UCSD-AML1 (cell line): ENCODE measurements around the gene C1orf226.
"Not testable (repeated sequence)": the region's sequence is repeated elsewhere in the genome, so short reads cannot be mapped to it uniquely, and the experiment has no call there.

Experiments
- DNase-seq: peaks from one replicate; lab custom pipeline; 2025; ENCODE audit not compliant: unreplicated experiment; lab: John Stamatoyannopoulos, UW

The C1orf226 gene

GRCh38 chr1:162381383-162381782, at the start of gene C1orf226:
TSS of gene C1orf226 (plus strand) at chr1:162381728. CDS start at chr1:162381902, 174 bp downstream.
- DNase-seq, result no peak

- DNase-seq, result no peak
These were observed 47.5 kb upstream of the C1orf226 start for GRCh38 chr1:162333991-162334390.

DNA sequence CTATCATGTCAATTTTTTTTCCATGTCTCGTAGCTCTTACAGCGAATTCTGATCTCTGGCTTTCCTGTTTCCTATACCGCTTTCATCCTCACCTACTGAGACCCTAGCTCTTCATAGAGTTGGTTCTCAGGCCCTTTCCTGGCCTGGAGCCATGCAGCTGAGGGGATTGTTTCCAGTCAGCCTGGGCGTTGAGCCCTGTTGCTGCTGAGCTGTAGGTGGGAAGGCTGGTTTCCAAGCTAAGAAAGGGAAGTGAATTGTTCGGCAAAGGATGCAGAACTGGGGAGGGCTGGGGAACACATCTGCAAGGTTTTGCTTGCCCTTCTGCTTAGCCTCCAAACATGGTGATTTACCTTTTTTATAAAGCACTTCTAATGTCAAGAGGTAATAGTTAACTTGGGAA, 46.4 kb upstream of the C1orf226 start:
- DNase-seq, result no peak

GRCh38 chr1:162336621-162337285, 44.8 kb upstream of the C1orf226 start:
- no peak for DNase-seq

GRCh38 chr1:162342452-162342983, 39.0 kb upstream of the C1orf226 start:
- DNase-seq, result no peak

- DNase-seq, result no peak
These were observed 38.1 kb upstream of the C1orf226 start for GRCh38 chr1:162343470-162343869.

GRCh38 chr1:162347281-162347680, 34.2 kb upstream of the C1orf226 start:
- DNase-seq, result no peak

GRCh38 chr1:162349635-162350330, 31.7 kb upstream of the C1orf226 start:
- no peak for DNase-seq

- DNase-seq, result no peak
These were observed 30.2 kb upstream of the C1orf226 start for GRCh38 chr1:162351246-162351842.

DNA sequence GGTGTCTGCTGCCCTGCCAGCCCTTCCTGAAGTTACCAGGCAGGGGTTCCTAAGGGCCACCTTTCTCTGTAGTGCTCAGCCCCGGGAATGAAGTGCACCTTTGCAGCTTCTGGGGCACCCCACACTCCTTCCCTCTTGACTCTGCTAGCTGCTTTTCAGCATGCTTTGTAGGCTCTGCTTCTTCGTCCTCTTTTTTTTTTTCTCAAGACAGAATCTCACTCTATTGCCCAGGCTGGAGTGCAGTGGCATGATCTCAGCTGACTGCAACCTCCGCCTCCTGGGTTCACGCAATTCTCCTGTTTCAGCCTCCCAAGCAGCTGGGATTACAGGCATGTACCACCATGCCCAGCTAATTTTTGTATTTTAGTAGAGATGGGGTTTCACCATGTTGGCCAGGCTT, 29.7 kb upstream of the C1orf226 start:
- not testable (repeated sequence) for DNase-seq

- no peak for DNase-seq
These were observed 28.4 kb upstream of the C1orf226 start for GRCh38 chr1:162353078-162353477.

- peak; percentile 24 for DNase-seq
These were observed 27.8 kb upstream of the C1orf226 start for GRCh38 chr1:162353702-162354101.

GRCh38 chr1:162357681-162358266, 23.8 kb upstream of the C1orf226 start:
- DNase-seq, result no peak

DNA sequence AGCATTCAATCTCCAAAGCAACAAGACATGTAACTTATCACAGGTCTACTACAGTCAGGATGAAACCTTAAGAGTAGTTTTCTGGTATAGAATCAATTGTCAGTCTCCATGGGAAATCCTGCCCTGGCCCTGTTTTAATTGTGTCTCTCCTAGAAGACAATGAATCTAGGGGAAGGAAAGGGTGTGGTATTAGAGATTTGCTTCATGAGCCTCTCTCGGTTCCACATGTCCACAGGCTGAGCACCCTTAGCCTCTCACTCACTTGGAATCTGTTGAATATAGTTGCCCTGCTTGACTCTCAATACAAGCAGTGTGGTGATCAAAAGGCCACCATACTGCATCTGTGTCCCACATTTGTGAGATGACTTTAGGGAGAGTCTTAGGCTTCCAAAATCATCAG, 22.6 kb upstream of the C1orf226 start:
- DNase-seq, result no peak

DNA sequence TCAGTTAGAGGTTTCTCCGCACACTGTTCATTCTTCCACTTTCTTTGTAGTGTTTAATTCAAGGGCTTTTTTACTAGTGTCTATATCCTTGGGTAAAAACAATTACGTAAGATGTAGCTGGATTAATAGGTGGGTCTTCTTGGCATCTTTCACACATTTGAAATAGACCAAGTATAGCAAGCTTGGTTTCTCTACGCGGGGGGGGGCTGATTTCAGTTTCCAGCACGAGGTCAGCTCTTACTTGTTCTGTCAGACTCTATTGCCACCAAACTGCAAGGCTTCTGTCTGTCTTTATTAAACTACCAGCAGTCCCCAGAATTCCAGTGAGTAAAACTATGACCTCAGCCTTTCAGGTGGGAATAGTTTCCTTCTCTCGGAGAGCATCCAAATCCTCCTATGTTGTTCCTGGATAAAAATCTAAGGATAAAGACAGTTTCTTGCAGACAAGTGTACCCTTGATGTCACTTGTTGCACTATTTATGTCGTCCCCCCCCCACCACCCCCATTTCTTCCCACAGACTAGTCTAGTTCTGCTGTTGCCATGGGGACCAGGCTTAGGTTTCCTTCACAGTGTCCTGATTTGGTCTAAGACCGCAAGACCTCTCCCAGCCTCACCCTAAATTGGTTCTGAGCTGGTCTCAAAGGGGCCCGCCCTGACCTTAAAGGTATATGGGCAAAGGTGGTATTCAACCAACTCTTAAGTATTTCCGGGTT, 21.8 kb upstream of the C1orf226 start:
- DNase-seq, result no peak

- DNase-seq, result no peak
These were observed 21.2 kb upstream of the C1orf226 start for GRCh38 chr1:162360237-162360873.

- DNase-seq, result no peak
These were observed 20.7 kb upstream of the C1orf226 start for GRCh38 chr1:162360874-162361260.

GRCh38 chr1:162361349-162361748, 20.2 kb upstream of the C1orf226 start:
- DNase-seq, result no peak

GRCh38 chr1:162363823-162364222, 17.7 kb upstream of the C1orf226 start:
- DNase-seq, result no peak

- DNase-seq, result no peak
These were observed 17.0 kb upstream of the C1orf226 start for GRCh38 chr1:162364498-162364897.
